CD4-positive, alpha-beta T cell (primary cell): Measurements from ENCODE around the gene GALNTL6. TPM values are rescaled to one million over a fixed set of nuclear protein-coding genes. Genes with fewer than 3 reads are reported as not detected.

Source experiments
- ATAC-seq: fragments of 200-7000 bp; cut with Tn5 transposase; one replicate; pipeline ENCODE4 v1.10.0; 2022; ENCODE audit warnings: mild to moderate bottlenecking; ENCODE audit not compliant: poor library complexity
- CTCF ChIA-PET: fragments of 350-600 bp; sonication (Branson Sonifier 250); formaldehyde crosslinking; loops from one replicate; lab custom pipeline; 2021; ENCODE audit warnings: antibody characterized with exemption, inconsistent platforms; lab: Charles Lee
- POLR2A ChIA-PET: fragments of 350-600 bp; sonication (Branson Sonifier 250); formaldehyde crosslinking; loops from one replicate; lab custom pipeline; 2021; ENCODE audit warnings: antibody characterized with exemption, inconsistent platforms; lab: Charles Lee
- DNase-seq, 14 experiments: peaks; one replicate each; pipeline ENCODE4 v3.0.0-alpha.2; 2013 to 2020; ENCODE audit warnings: mixed read lengths in 2 of 14
- H3K27ac ChIP-seq, 2 donors: one replicate each; pipeline versions ENCODE4 v1.5.1 to v1.7.0; 2013; ENCODE audit warnings: low read length in 2 of 2, low read depth in 1 of 2, mild to moderate bottlenecking in 1 of 2
- H3K27me3 ChIP-seq, 2 experiments: 1 replicate in 1 of 2; 2 replicates in 1 of 2; pipeline versions ENCODE4 v1.6.1 to v1.7.0; 2013; ENCODE audit warnings: low read length in 2 of 2, control low read depth in 1 of 2, mild to moderate bottlenecking in 1 of 2, moderate library complexity in 1 of 2; ENCODE audit not compliant: insufficient read depth in 2 of 2, control insufficient read depth in 1 of 2
- H3K36me3 ChIP-seq: one replicate; pipeline ENCODE4 v1.6.1; 2013; ENCODE audit warnings: low read length, control low read depth; ENCODE audit not compliant: insufficient read depth
- H3K4me1 ChIP-seq: one replicate; pipeline ENCODE4 v1.6.1; 2013; ENCODE audit warnings: low read length, control low read depth; ENCODE audit not compliant: insufficient read depth
- H3K4me3 ChIP-seq: one replicate; pipeline ENCODE4 v1.5.1; 2013; ENCODE audit warnings: mild to moderate bottlenecking, low read length, moderate library complexity
- H3K9me3 ChIP-seq, 2 experiments: 1 replicate in 1 of 2; 2 replicates in 1 of 2; pipeline versions ENCODE4 v1.6.1 to v1.7.0; 2013; ENCODE audit warnings: low read length in 2 of 2, mild to moderate bottlenecking in 2 of 2, control low read depth in 1 of 2, moderate library complexity in 1 of 2; ENCODE audit not compliant: control insufficient read depth in 1 of 2, insufficient read depth in 1 of 2
- H3K27ac Mint-ChIP-seq: one replicate; pipeline ENCODE4 v1.8.0; 2020; ENCODE audit warnings: mixed read lengths
- H3K27me3 Mint-ChIP-seq: one replicate; pipeline ENCODE4 v1.8.0; 2021; ENCODE audit warnings: mixed read lengths
- H3K36me3 Mint-ChIP-seq: one replicate; pipeline ENCODE4 v1.8.0; 2021; ENCODE audit warnings: low read depth, mixed read lengths
- H3K4me1 Mint-ChIP-seq: one replicate; pipeline ENCODE4 v1.8.0; 2021; ENCODE audit warnings: low read depth, mixed read lengths
- H3K4me3 Mint-ChIP-seq: one replicate; pipeline ENCODE4 v1.8.0; 2020; ENCODE audit warnings: mild to moderate bottlenecking, mixed read lengths
- H3K9me3 Mint-ChIP-seq: one replicate; pipeline ENCODE4 v1.8.0; 2020; ENCODE audit warnings: mixed read lengths
- intact Hi-C, 2 experiments: fragments of 100-400 bp; cut with DNase I in 1 of 2; cut with micrococcal nuclease in 1 of 2; formaldehyde crosslinking; loops; one replicate each; pipeline versions ENCODE4 v1.15.1 to v1.9.0; 2023 to 2025; cut with DNase I, micrococcal nuclease
- total RNA-seq, 174 experiments: library from RNA in 2 of 174; stranded (reverse) in 2 of 174; gene quantifications; one replicate each; pipeline ENCODE4 v1.2.3 and lab custom pipeline; 2021 to 2026
- TF ChIP-seq, protein P1 (sequence below): fragments of 200-600 bp; IDR thresholded peaks from one replicate; pipeline ENCODE4 v1.8.0; 2022; ENCODE audit warnings: antibody characterized with exemption, mild to moderate bottlenecking

The GALNTL6 gene
- total RNA-seq, 2 experiments from 2014 or later = not detected

DNA sequence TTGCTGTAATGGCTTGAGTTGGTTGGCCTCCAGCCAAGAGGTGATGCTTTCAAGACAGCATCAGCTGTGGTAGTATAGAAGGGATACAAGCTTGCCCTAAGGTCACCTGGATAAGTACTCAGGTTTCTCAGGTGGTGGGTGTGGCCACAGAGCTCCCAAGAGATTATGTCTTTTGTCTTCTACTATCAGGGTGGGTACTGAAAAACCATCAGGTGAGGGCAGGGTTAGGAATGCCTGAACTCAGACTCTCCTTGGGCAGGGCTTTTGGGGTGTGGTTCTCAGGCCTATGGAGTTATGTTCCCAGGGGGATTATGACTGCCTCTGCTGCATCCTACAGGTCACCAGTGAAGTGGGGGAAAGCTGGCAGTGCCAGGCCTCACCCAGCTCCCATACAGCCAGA is 700.8 kb downstream of the GALNTL6 start:
- no peaks in the 10 kb centered on the region for H3K36me3 ChIP-seq
- H3K9me3 Mint-ChIP-seq = peaks cover 2% of the 10 kb centered on the region
- no peak overlapping the region for H3K27ac ChIP-seq
- no peaks in the 10 kb centered on the region for H3K27me3 ChIP-seq
- no peaks in the 10 kb centered on the region for H3K4me1 Mint-ChIP-seq
- TF ChIP-seq, protein P1, sequence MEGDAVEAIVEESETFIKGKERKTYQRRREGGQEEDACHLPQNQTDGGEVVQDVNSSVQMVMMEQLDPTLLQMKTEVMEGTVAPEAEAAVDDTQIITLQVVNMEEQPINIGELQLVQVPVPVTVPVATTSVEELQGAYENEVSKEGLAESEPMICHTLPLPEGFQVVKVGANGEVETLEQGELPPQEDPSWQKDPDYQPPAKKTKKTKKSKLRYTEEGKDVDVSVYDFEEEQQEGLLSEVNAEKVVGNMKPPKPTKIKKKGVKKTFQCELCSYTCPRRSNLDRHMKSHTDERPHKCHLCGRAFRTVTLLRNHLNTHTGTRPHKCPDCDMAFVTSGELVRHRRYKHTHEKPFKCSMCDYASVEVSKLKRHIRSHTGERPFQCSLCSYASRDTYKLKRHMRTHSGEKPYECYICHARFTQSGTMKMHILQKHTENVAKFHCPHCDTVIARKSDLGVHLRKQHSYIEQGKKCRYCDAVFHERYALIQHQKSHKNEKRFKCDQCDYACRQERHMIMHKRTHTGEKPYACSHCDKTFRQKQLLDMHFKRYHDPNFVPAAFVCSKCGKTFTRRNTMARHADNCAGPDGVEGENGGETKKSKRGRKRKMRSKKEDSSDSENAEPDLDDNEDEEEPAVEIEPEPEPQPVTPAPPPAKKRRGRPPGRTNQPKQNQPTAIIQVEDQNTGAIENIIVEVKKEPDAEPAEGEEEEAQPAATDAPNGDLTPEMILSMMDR = no peak
- ATAC-seq (no peak), DNase-seq (no peak)
- intact Hi-C loops = no loop called here
- no peak overlapping the region for H3K4me3 Mint-ChIP-seq
- no peaks in the 10 kb centered on the region for H3K27me3 Mint-ChIP-seq
- no peaks in the 10 kb centered on the region for H3K36me3 Mint-ChIP-seq
- H3K27ac Mint-ChIP-seq = no peak overlapping the region
- H3K9me3 ChIP-seq = peaks cover 0 to 10% of the 10 kb centered on the region in 2 experiments
- CTCF ChIA-PET = no interaction called here
- POLR2A ChIA-PET = no interaction called here
- no peaks in the 10 kb centered on the region for H3K4me1 ChIP-seq
- no peak overlapping the region for H3K4me3 ChIP-seq

DNA sequence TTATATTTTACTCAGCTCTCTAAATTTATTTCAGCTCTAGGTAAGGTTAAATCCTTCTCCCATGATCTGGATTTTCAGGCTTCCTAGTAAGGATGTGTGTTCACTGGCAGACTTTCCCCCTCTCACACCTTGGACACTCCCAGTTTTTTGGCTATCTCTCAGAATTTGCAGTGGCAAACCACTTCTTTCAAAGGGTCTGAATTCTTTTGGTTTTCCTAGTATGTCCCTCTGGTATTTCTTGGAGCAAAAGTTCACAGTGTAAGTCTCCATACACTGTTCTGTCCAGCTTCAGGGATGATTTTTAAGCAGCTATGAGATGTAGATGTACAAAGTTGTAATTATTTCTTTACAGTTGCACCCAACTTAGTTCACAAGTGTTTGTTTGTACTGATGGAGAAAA is 701.6 kb downstream of the GALNTL6 start:
- H3K27me3 ChIP-seq = no peaks in the 10 kb centered on the region
- no peaks in the 10 kb centered on the region for H3K4me1 ChIP-seq
- H3K4me1 Mint-ChIP-seq = no peaks in the 10 kb centered on the region
- H3K27me3 Mint-ChIP-seq = no peaks in the 10 kb centered on the region
- TF ChIP-seq, protein P1 = no peak
- no peaks in the 10 kb centered on the region for H3K36me3 Mint-ChIP-seq
- ATAC-seq (no peak), DNase-seq (no peak)
- ChIA-PET POLR2A (no interaction called here), CTCF (no interaction called here)
- peaks cover 2% of the 10 kb centered on the region for H3K9me3 Mint-ChIP-seq
- no peak overlapping the region for H3K4me3 Mint-ChIP-seq
- H3K36me3 ChIP-seq = no peaks in the 10 kb centered on the region
- no peak overlapping the region for H3K4me3 ChIP-seq
- H3K27ac ChIP-seq = no peak overlapping the region
- intact Hi-C loops = no loop called here
- H3K27ac Mint-ChIP-seq = no peak overlapping the region
- H3K9me3 ChIP-seq = peaks cover 0 to 10% of the 10 kb centered on the region in 2 experiments

DNA sequence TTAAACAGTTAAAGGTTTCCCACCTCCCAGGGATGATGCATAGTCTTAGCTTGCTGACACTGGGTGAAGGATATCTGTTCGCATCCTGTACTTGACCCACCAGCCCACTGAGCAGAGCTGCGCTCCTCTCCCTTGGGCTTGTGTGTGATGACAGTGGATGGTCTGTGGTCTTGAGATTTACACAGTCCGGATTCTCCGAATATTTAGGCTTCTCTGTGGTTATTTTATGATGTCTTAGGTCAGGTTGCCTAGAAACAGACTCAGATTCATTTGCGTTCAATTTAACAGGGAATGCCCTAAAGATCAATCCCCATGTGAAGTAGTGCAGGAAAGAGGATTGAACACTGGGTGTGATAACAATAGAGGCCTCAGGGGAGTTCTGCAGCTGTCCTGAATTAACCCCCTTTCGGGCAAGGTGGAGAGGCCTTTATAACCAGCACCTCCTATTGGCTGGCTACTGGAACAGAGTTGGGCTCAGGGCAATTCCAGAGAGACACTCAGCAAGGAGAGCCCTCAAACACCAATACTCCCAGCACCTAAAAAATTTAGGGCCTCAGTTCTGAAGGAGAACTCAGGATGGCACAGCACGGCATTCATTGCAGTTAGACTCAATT is 702.2 kb downstream of the GALNTL6 start:
- Mint-ChIP-seq H3K4me3 (no peak overlapping the region), H3K36me3 (no peaks in the 10 kb centered on the region), H3K27me3 (no peaks in the 10 kb centered on the region), H3K27ac (no peak overlapping the region), H3K9me3 (peaks cover 2% of the 10 kb centered on the region), H3K4me1 (no peaks in the 10 kb centered on the region)
- Histone ChIP-seq H3K4me3 (no peak overlapping the region), H3K36me3 (no peaks in the 10 kb centered on the region), H3K27me3 (no peaks in the 10 kb centered on the region), H3K27ac (no peak overlapping the region), H3K4me1 (no peaks in the 10 kb centered on the region), H3K9me3 (peaks cover 0 to 10% of the 10 kb centered on the region in 2 experiments)
- ChIA-PET CTCF (no interaction called here), POLR2A (no interaction called here)
- TF ChIP-seq, protein P1 = no peak
- ATAC-seq = no peak
- intact Hi-C loops = no loop called here
- no peak for DNase-seq
